Neuron (in vitro differentiated cells): ENCODE measurements around the gene ASB18.

ENCODE experiments used
- H2AFZ ChIP-seq: one replicate; pipeline ENCODE4 v1.6.1; 2013; ENCODE audit warnings: low read depth, mild to moderate bottlenecking, inconsistent platforms, low read length, moderate library complexity
- H3K27me3 ChIP-seq: one replicate; pipeline ENCODE4 v1.6.1; 2013; ENCODE audit warnings: low read length; ENCODE audit not compliant: insufficient read depth
- H3K36me3 ChIP-seq: one replicate; pipeline ENCODE4 v1.6.1; 2013; ENCODE audit warnings: low read length; ENCODE audit not compliant: insufficient read depth
- H3K4me1 ChIP-seq: one replicate; pipeline ENCODE4 v1.6.1; 2013; ENCODE audit warnings: low read length; ENCODE audit not compliant: insufficient read depth
- H3K4me3 ChIP-seq: 2 replicates; pipeline ENCODE4 v1.5.1; 2013; ENCODE audit warnings: mild to moderate bottlenecking, low read length, moderate library complexity
- H3K9me3 ChIP-seq: one replicate; pipeline ENCODE4 v1.6.1; 2013; ENCODE audit warnings: low read length

The ASB18 gene

DNA sequence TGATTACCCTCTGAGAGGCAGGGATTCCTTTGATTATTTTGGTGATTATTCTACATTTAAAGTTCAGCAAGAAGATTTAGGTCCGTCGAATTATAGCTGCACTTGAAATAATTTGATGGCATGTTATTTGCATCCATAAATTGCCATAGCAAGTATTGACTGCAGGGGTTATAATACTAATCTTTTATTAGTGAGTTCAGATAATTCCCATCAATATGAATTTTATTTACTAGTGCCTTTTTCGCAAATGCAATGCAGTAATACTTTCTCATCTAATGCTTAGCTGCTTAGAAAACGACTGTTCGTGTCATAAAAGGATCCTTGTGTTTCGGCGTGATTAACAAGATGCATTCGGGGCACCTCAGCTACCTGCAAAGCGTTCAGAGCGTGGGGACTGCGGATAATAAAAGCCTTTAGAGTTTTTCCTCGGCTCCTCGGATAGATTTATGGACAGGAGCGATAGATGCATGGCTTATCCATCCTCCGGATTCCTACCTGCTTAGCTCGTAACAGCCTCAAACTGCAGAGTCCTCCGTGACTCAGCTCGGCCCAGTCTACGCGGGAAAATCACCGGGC, 93.5 kb downstream of the ASB18 start:
- no peak overlapping the region for H3K4me3 ChIP-seq
- H3K27me3 ChIP-seq = no peaks in the 10 kb centered on the region
- H2AFZ ChIP-seq = no peak overlapping the region
- H3K36me3 ChIP-seq = peaks cover 4% of the 10 kb centered on the region
- peaks cover 59% of the 10 kb centered on the region for H3K4me1 ChIP-seq
- peaks cover 8% of the 10 kb centered on the region for H3K9me3 ChIP-seq

DNA sequence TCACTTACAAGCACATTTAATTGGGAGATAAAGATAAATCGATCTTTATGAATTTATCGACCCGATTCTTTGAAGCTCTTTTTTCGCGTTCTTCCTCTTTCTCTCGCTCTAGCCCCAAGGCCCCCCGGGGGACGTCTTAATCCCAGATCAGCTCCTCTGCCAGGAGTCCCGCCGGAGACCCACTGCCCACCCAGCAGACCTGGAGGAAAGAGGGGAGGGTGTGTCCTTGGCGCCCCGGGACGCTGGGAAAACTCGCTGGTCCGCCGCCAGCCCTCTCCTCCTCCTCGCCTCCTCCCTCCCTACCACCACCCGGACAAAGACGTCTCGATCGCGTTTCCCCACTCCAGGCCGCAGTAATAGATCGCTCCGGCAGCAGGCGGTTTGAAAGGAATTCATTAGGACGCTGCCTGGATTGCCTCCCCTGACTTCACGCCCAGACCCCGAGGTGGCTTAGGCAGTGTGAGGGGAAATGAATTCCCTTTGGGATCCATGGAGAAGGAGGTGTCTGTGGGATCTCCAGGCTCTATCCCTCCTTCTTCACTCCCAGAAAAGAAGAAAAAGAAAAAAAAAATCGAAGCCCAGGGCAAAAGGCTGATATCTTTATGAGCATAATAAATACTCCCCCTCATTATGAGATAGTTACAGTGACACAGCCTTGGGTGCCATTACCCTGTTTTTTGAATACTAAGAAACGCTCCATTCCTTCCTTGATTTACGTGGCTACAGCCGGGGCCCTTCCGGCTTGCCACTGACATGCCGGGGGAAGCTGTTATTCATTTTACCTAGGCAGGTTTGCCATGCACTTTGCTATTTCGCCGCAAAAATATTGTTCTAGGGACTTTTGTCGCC, 94.2 kb downstream of the ASB18 start:
- H3K9me3 ChIP-seq = peaks cover 8% of the 10 kb centered on the region
- H3K36me3 ChIP-seq = peaks cover 12% of the 10 kb centered on the region
- H3K4me3 ChIP-seq = peak overlapping the region; percentile 67
- H3K4me1 ChIP-seq = peaks cover 59% of the 10 kb centered on the region
- no peaks in the 10 kb centered on the region for H3K27me3 ChIP-seq
- H2AFZ ChIP-seq = no peak overlapping the region

GRCh38 chr2:236169151-236169721, 95.0 kb downstream of the ASB18 start:
- peaks cover 61% of the 10 kb centered on the region for H3K4me1 ChIP-seq
- H3K4me3 ChIP-seq = peak overlapping the region; percentile 67

DNA sequence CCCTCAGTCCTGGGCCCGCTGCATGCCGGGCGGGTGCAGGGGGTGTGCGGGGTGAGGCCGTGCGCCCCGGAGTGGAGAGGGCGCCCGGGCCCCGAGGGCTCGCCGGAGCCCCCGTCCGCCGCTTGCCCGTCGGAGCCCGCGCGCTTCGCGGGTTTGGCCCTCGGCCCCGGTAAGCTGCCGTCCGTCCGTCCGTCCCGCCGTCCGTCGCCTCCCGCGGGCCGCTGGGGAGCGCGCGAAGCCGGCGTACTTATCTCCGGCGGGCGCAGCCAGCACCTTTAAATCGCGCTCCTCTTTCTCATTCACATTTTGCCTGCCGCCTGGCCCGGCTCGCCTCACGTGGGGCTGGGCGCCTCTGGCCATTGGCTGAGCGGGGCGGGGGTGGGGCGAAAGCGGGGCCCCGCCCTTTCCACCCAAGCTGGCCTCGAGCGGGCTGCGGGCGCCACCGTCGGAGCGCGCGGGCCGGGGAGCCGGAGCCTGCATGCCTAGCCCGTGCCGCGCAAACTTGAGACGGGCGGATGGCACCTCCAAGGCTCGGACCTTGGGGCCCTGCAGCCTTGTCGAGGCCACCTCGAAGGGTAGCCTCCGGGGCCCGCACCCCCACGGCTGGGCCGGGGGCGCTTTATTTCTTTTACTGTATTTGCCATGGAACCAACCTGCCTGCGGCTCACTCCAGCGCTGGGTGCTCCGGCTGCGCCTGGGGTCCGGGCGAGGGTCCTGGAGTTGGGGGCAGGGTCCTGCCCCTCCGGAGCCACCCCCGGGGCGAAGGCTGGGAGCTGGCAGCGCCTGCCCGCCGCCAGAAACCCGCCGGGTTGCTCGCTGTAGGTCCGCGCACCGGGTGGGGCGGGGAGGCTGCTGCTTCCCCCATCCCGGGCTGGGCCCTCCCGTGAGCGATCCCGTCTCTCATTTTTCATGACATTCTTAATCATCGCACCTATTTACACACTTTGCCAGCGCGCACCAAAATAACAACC, 95.8 kb downstream of the ASB18 start, which contains the start of gene GBX2:
Gene GBX2, minus strand, starts transcription at position 277 of the 971 bp plus-strand sequence. CDS start 415 bp downstream, outside the sequence.
- Histone ChIP-seq H3K36me3 (peaks cover 26% of the 10 kb centered on the region), H3K4me1 (peaks cover 67% of the 10 kb centered on the region), H2AFZ (peak within 1 kb of the TSS; percentile 24), H3K4me3 (peak within 1 kb of the TSS; percentile 67), H3K27me3 (no peaks in the 10 kb centered on the region), H3K9me3 (peaks cover 2% of the 10 kb centered on the region)

More at GRCh38 chr2:236169151-236169721, 95.0 kb downstream of the ASB18 start:
- Histone ChIP-seq H2AFZ (peak overlapping the region; percentile 24), H3K27me3 (no peaks in the 10 kb centered on the region), H3K9me3 (peaks cover 7% of the 10 kb centered on the region), H3K36me3 (peaks cover 18% of the 10 kb centered on the region)

DNA sequence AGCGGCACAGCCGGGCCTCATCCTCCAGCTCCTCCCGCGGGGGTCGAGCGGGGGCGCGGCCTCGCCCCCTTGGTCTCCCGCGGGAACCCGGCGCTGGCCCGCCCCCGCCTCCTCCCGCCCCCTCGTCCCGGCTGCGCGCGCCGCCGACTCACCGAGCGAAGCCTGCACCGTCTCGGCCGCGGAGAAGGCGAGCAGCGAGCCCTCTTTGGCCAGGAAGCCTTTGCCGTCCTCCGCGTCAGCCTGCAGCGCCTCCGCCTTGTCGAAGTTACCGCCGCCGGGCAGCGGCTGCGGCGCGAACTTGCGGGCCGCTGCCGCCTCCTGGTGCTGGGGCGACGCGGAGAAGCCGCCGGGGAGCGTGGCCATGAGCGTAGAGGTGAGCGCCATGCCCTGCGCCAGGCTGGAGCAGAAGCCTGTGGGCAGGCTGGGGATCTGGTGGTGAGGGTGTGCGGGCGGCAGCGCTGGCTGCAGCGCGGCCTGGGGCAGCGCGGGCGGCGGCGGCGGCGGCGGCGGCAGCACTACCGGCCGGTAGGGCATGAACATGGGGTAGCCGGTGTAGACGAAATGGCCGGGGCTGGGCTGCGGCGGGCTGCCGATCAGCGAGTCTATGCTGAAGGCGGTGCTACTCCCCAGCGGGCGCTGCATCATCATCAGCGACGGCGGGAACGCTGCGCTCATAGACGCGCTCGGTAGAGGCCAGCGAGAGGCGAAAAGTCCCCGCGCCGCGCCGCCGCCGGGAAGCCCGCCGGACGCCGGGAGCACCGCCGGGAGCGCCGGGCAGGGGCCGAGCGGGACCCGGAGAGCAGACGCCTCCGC, 96.7 kb downstream of the ASB18 start:
- H3K4me1 ChIP-seq = peaks cover 62% of the 10 kb centered on the region

DNA sequence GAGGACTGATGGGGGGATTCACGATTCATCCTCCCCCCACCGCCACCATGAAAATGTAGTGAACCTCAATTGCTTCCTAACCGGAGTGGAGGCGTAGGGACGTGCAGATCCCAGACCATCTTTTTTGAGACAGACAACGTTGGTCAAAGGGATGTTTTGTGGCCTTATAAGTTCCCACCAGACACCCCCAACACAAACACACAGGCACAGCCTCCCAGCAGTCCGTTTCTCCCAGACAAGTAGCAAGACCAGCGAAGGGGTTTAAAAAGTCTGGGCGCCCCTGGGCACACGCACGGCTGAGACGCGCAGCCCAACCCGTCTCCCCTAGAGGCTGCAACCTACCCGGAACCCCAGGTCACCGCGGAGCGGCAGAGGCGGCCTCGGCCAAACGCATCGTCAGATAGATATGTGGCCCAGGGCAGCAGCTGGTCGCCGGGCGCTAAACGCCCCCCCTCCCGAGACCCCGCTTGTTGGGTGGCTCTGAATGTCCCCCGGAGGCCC, 97.4 kb downstream of the ASB18 start:
- Histone ChIP-seq H3K27me3 (no peaks in the 10 kb centered on the region), H3K4me1 (peaks cover 62% of the 10 kb centered on the region)

More for the DNA sequence above, 96.7 kb downstream of the ASB18 start:
- H3K4me3 ChIP-seq = peak overlapping the region; percentile 67
- no peak overlapping the region for H2AFZ ChIP-seq
- no peaks in the 10 kb centered on the region for H3K9me3 ChIP-seq
- H3K27me3 ChIP-seq = no peaks in the 10 kb centered on the region
- H3K36me3 ChIP-seq = peaks cover 29% of the 10 kb centered on the region

DNA sequence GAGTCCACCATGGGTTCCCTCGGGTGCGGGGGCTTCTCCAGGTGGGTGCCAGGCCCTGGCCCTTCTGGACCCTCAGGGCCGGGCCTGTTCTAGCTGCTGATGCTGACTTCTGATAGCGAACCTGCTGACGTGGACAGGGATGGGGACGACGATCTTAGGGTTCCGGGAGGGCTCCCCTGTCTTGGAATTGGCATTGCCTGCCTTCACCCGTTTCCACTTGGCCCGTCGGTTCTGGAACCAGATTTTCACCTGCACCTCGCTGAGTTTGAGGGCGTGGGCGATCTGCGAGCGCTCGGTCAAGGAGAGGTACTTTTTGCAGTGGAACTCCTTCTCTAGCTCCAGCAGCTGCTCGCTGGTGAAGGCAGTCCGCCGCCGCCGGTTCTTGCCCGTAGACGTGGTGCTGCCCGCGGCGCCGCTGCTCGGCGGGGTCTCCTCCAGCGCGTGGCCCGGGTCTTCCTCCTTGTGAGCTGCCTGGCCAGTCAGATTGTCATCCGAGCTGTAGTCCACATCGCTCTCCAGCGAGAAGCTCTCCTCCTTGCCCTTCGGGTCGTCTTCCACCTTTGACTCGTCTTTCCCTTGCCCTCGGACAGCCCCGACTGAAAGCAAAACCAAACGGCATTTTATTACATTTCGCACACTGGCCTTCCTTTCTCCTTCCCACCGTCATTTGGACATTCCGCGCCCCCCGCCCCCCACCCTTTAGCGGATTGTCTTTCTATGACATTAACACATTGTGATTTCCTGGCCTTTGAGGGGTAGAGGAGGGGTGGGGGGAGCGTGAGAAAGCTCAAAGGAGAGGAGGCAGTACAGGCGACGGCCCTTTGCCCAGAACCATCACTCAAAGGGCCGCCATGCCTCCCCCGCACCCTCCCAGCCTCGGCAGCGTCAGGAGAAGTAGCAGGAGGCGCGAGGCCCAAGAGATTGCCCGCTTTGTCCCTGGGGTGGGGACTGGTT, 98.1 kb downstream of the ASB18 start:
- no peak overlapping the region for H2AFZ ChIP-seq
- H3K36me3 ChIP-seq = peaks cover 31% of the 10 kb centered on the region
- no peaks in the 10 kb centered on the region for H3K27me3 ChIP-seq
- peak overlapping the region; percentile 67 for H3K4me3 ChIP-seq
- H3K9me3 ChIP-seq = no peaks in the 10 kb centered on the region
- H3K4me1 ChIP-seq = peaks cover 62% of the 10 kb centered on the region

More for the DNA sequence above, 97.4 kb downstream of the ASB18 start:
- H3K36me3 ChIP-seq = peaks cover 31% of the 10 kb centered on the region
- peak overlapping the region; percentile 67 for H3K4me3 ChIP-seq
- no peaks in the 10 kb centered on the region for H3K9me3 ChIP-seq
- H2AFZ ChIP-seq = no peak overlapping the region

- Histone ChIP-seq H3K4me3 (peak overlapping the region; percentile 67), H2AFZ (no peak overlapping the region), H3K9me3 (no peaks in the 10 kb centered on the region), H3K4me1 (peaks cover 62% of the 10 kb centered on the region), H3K36me3 (peaks cover 31% of the 10 kb centered on the region), H3K27me3 (no peaks in the 10 kb centered on the region)
Observed at GRCh38 chr2:236164925-236165841, 99.0 kb downstream of the ASB18 start.

- no peak overlapping the region for H2AFZ ChIP-seq
- no peaks in the 10 kb centered on the region for H3K27me3 ChIP-seq
- peak overlapping the region; percentile 67 for H3K4me3 ChIP-seq
- peaks cover 54% of the 10 kb centered on the region for H3K4me1 ChIP-seq
- peaks cover 31% of the 10 kb centered on the region for H3K36me3 ChIP-seq
- H3K9me3 ChIP-seq = no peaks in the 10 kb centered on the region
Observed at GRCh38 chr2:236164201-236164924, 99.8 kb downstream of the ASB18 start.
